Epithelial cell of esophagus (primary cell): ENCODE measurements around the gene SLC6A12.

Source experiments
- DNase-seq: peaks from one replicate; pipeline ENCODE4 v3.0.0; 2010; ENCODE audit warnings: low read depth
- H3K4me3 ChIP-seq: 2 replicates; pipeline ENCODE4 v1.5.1; 2011; ENCODE audit warnings: mild to moderate bottlenecking, low read length, control low read depth
- TF ChIP-seq, protein P1 (sequence below): IDR thresholded peaks from 2 replicates; pipeline ENCODE4 v1.5.1; 2011; ENCODE audit warnings: low read depth, mild to moderate bottlenecking, low read length, control low read depth, inconsistent platforms; ENCODE audit not compliant: insufficient read depth; ENCODE audit errors: missing control alignments

The SLC6A12 gene

DNA sequence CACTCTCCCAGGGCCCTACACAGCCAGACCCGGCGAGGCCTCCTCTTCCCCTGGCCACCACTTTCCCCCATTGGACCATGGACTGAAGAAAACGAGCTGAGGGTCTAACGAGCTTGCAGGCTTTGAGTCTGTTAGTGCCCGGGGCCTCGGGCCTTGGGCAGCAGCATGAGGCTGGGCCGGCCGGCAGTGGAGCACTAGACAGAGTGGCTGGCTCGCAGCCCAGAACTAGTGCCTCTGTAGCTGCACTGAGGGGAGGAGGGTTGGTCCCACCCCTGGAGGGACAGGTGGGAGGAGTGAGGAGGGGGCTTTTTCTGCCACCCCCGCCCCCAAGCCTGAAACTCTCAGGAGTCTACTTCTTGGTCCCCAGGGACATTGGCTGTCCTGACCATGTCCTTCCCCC is 38.7 kb downstream of the SLC6A12 start:
- H3K4me3 ChIP-seq: no peak overlapping the region
- TF ChIP-seq, protein P1, sequence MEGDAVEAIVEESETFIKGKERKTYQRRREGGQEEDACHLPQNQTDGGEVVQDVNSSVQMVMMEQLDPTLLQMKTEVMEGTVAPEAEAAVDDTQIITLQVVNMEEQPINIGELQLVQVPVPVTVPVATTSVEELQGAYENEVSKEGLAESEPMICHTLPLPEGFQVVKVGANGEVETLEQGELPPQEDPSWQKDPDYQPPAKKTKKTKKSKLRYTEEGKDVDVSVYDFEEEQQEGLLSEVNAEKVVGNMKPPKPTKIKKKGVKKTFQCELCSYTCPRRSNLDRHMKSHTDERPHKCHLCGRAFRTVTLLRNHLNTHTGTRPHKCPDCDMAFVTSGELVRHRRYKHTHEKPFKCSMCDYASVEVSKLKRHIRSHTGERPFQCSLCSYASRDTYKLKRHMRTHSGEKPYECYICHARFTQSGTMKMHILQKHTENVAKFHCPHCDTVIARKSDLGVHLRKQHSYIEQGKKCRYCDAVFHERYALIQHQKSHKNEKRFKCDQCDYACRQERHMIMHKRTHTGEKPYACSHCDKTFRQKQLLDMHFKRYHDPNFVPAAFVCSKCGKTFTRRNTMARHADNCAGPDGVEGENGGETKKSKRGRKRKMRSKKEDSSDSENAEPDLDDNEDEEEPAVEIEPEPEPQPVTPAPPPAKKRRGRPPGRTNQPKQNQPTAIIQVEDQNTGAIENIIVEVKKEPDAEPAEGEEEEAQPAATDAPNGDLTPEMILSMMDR: no peak
- no peak for DNase-seq

DNA sequence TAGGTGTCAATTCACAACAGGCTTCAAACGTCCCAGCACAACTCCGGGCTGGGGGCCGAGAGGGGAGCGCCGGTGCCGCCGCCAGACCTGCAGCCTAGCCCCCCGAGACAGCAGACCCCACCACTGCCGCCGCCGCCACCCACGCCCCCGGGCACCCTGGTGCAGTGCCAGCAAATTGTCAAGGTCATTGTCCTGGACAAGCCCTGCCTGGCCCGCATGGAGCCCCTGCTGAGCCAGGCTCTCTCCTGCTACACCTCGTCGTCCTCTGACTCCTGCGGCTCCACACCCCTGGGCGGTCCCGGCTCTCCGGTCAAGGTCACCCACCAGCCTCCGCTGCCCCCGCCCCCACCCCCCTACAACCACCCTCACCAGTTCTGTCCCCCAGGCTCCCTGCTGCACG is 39.4 kb downstream of the SLC6A12 start:
- TF ChIP-seq, protein P1: no peak

DNA sequence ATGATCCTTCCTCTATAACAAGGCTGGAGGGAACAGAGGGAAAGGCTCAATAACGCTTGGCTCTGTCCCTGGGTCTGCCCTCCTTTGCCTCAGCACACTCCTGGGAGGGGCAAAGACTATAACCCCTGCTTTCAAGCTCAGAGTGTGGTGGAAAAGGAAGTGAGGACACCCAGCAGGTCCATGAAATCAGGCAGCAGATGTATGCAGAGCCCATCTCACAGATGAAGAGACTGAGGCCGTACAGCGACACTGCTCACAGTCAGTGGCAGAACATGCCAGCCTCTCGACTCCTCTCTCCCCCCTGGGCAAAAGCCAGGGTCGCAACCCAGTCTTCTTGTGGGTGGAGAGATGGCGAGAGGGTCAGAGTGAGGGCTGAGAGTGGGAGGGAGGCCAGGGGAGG is 39.8 kb downstream of the SLC6A12 start:
- H3K4me3 ChIP-seq: no peak overlapping the region
- DNase-seq: no peak
- TF ChIP-seq, protein P1: no peak

More for the DNA sequence above, 39.4 kb downstream of the SLC6A12 start:
- no peak for DNase-seq
- H3K4me3 ChIP-seq: no peak overlapping the region

DNA sequence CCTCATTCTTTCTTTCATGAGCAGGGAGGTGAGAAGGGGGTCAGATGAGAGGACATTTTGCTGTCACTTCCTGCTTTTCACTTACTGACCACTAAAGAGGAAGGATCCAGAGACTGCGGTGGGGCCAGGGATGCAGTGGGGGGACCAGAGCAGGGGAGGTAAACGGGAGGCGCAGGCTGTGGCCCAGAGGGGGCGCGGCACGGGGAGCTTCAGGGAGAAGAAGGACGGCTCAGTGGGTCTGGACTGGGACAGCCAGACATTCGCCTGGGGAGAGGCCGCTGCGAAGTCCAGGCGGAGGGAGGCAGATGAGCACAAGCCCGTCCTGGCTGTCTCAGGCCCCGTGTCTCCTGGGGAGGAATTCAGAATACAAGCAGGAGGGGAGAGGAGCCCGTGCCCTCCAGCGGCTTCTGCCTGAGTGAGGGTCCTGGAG is 41.2 kb downstream of the SLC6A12 start:
- TF ChIP-seq, protein P1: no peak
- H3K4me3 ChIP-seq: no peak overlapping the region
- DNase-seq: no peak

DNA sequence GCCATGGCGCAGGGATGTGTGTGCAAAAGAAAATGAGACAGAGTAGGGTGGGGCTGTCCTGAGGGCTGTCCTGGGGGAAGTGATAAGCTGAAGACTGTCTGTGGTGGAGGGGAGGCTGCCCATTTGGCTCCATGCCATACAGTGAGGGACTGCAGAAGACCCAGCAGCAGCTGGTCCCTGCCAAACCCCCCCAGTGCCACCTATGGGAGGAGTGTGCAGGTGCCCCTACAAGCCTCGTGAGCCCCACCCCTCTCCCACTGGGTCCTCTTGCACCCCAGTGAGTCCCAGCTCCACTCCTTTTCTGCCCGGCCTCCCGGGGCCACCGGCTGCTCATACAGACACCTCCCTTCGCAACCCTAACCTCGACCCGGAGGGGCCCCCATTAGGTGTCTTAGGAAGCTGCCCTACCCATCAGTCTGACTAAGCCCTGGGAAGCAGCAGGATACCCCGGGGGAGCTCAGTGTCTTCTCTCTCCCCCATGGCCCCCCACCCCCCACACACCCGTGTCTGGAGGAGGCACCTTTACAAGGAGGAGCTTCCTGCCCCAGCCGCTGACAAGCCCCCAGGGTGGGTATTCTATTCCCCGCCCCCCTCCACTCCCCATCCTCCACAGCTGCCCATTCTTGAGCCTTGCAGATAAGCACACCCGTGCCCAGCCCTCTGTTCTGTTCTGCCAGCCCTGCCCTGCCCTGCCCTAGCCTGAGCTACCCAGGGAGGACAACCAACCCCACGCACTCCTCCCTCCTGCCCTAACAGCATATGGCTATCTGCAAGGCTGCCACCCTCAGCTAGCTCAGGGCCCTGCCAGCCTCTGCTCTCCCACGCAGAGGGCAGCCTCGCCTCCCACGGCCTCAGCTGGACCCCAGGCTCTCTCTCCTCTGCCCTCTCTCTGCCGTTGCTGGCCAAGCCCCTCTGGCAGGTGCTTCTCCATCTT is 41.9 kb downstream of the SLC6A12 start:
- TF ChIP-seq, protein P1: no peak
- H3K4me3 ChIP-seq: no peak overlapping the region
- DNase-seq: no peak

DNA sequence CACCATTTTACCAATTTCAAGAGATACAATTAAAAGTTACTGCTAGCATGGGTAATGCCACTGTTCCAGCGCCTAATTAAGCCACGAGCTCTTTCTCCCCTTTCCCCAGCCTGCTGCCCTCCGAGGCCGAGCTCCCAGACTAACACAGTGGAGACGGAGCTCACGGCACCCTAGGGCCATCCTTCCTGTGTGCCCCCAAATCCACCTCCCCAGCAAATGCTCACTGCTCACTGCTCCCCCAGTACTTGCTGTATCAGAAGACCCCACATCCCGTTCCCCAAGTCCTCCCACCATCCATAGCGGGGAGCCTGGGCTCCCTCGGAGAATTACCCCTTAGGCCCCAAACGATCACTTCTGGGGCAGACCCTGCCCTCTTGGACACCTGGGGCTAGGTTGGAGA is 42.7 kb downstream of the SLC6A12 start:
- H3K4me3 ChIP-seq: no peak overlapping the region
- TF ChIP-seq, protein P1: no peak
- DNase-seq: no peak
